Effector memory CD4-positive, alpha-beta T cell (primary cell): ENCODE results near the gene RCL1.

Source experiments
- DNase-seq, 3 donors: peaks; one replicate each; pipeline ENCODE4 v3.0.0-alpha.2; 2020
- H3K27ac ChIP-seq: 2 replicates; pipeline ENCODE4 v1.7.0; 2013; ENCODE audit warnings: mild to moderate bottlenecking, low read length, moderate library complexity; ENCODE audit not compliant: insufficient read depth, poor library complexity, severe bottlenecking
- H3K27me3 ChIP-seq: replicated peaks from 2 replicates; pipeline ENCODE4 v1.7.0; 2013; ENCODE audit warnings: mild to moderate bottlenecking, low read length; ENCODE audit not compliant: insufficient read depth, control insufficient read depth, poor library complexity, severe bottlenecking
- H3K36me3 ChIP-seq: 2 replicates; pipeline ENCODE4 v1.7.0; 2013; ENCODE audit warnings: mild to moderate bottlenecking, low read length, moderate library complexity; ENCODE audit not compliant: control insufficient read depth, insufficient read depth
- H3K4me1 ChIP-seq: 2 replicates; pipeline ENCODE4 v1.7.0; 2013; ENCODE audit warnings: low read length, mild to moderate bottlenecking; ENCODE audit not compliant: control insufficient read depth, insufficient read depth, poor library complexity, severe bottlenecking
- H3K4me3 ChIP-seq: 2 replicates; pipeline ENCODE4 v1.7.0; 2013; ENCODE audit warnings: low read length, low read depth, mild to moderate bottlenecking; ENCODE audit not compliant: insufficient read depth, poor library complexity, severe bottlenecking
- H3K9me3 ChIP-seq: 2 replicates; pipeline ENCODE4 v1.7.0; 2013; ENCODE audit warnings: mild to moderate bottlenecking, low read length, moderate library complexity; ENCODE audit not compliant: control insufficient read depth

RCL1 gene

DNA sequence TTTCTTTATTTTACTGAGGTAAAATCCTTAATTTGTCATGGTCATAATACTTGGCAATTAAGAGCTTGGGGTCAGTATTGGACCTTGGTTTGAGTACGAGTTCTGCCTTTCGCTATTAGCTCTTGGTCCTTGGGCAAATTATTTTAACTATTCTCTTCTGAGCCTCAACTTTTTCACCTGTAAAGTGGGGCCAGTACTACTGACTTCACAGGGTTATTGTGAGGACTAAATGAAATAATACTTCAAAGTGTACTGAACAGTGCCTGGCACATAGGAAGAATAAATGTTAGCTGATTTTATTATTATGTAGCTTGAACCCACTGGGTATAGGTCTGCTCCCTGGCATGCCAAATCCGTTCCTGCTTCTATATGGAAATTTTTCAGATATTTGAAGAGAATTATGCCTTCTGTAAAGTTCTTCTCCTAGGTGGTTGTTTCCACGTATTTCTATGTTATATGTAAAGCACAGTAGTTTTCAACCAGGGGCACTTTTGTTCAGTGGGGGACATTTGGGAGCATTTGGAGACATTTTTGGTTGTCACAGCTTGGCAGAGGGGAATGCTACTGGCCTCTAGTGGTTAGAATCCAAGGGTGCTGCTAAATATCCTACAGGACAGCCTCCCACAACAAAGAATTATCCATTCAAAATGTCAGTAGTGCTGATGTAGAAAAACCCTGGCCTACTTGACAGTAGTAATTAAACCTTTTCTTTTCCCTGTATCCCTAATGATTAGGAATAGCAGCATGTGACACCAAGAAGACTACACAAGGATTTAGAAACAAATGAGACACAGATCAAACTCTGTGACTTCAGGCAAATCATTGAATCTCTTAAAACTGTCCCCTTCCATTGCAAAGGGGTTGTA, 4.5 kb downstream of the RCL1 start:
- Histone ChIP-seq H3K36me3 (no peaks in the 10 kb centered on the region), H3K9me3 (no peaks in the 10 kb centered on the region), H3K27ac (no peak overlapping the region), H3K27me3 (no peaks in the 10 kb centered on the region), H3K4me1 (peaks cover 3% of the 10 kb centered on the region), H3K4me3 (no peak overlapping the region)
- no peak for DNase-seq

DNA sequence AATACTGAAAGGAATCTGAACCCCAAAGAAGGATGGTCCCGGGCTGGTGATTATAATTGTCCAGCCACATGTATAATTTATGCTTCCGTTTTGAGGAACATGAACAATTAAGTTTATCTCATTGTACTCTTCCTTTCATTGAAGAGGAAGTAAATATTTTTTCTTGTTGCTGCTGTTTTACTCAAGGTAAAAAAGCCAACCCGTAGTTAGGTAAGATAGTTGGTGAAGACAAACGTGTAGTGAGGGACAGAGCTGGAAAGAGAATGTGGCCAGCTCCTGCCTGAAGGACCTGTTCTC, 5.1 kb downstream of the RCL1 start:
- no peak for DNase-seq
- H3K36me3 ChIP-seq = no peaks in the 10 kb centered on the region
- no peak overlapping the region for H3K4me3 ChIP-seq
- H3K9me3 ChIP-seq = no peaks in the 10 kb centered on the region
- H3K27me3 ChIP-seq = no peaks in the 10 kb centered on the region
- no peak overlapping the region for H3K27ac ChIP-seq
- H3K4me1 ChIP-seq = peaks cover 3% of the 10 kb centered on the region

DNA sequence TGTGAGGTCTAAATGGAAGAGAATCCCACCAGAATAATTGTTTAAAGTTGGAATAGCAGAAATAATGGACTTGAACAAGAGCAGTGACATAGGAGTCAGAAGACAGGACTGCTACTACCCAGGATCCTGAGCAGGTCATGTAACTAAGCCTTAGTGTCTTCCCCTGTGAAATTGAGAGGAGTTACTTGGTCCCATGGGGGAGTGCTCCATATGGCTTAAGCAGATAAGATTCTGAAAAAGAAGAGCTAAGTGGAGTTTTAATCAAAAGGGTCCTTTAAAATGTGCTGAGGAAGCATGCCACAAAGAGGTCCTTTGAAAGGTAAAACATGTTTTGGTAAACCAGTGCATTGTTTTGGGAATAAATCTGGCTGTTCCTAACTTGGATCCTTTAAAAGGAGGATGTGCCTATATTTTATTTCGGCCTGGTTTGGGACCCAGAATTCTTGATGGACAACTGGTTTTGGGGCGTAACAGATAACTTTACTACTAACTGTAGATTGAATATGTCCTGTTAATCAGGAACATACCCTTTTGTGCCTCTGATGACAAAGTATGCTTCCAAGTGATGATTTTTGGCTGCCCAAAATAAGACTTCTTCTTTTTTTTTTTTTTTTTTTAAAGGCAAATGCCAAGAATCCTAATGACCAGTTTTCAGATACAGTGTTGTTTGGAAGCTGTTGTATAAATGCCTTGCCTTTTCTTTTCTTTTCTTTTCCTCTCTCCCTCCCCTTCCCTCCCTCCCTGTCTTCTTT, 5.7 kb downstream of the RCL1 start:
- H3K27ac ChIP-seq = no peak overlapping the region

DNA sequence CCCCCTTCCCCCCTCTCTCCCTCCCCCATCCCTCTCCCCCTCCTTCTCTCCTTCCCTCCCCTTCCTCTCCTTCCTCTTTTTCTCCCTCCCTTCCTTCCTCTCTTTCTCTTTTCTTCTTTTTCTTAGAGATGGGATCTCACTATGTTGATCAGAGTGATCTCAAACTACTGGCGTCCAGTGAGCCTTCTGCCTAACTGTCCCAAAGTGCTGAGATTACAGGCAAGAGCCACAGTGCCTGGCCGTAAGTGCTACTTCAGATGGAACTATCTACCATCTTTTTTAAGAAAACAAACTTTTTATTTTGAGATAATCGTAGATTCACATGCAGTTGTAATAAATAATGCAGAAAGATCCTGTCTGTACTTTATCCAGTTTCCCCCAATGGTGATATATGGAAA, 6.3 kb downstream of the RCL1 start:
- Histone ChIP-seq H3K4me3 (no peak overlapping the region), H3K27me3 (no peaks in the 10 kb centered on the region), H3K27ac (no peak overlapping the region), H3K4me1 (no peaks in the 10 kb centered on the region), H3K36me3 (no peaks in the 10 kb centered on the region), H3K9me3 (no peaks in the 10 kb centered on the region)
- no peak for DNase-seq

More for the DNA sequence above, 5.7 kb downstream of the RCL1 start:
- Histone ChIP-seq H3K9me3 (no peaks in the 10 kb centered on the region), H3K36me3 (no peaks in the 10 kb centered on the region), H3K27me3 (no peaks in the 10 kb centered on the region), H3K4me3 (no peak overlapping the region), H3K4me1 (peaks cover 3% of the 10 kb centered on the region)
- DNase-seq = no peak

DNA sequence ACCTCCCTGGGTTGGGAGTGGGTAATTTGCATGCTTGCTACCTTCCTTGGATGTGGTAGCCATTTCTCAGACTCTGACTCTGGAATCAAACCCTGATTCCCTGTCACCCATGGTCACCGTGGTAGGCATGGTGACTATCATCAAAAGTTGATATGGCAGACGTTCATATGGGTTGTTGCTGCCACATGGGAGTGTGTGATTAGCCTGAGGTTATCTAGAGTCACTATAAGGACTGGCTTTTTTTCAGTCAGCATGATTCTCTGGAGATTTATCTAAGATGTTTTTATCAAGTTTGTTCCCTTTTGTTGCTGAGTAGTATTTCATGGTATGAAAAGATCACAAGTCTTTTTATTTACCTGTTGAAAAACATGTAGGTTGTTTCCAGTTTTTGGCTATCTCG, 7.0 kb downstream of the RCL1 start:
- Histone ChIP-seq H3K27ac (no peak overlapping the region), H3K4me3 (no peak overlapping the region), H3K36me3 (peaks cover 2% of the 10 kb centered on the region), H3K4me1 (no peaks in the 10 kb centered on the region), H3K9me3 (no peaks in the 10 kb centered on the region), H3K27me3 (no peaks in the 10 kb centered on the region)
- DNase-seq = no peak

- no peaks in the 10 kb centered on the region for H3K9me3 ChIP-seq
- no peaks in the 10 kb centered on the region for H3K4me1 ChIP-seq
- H3K27me3 ChIP-seq = no peaks in the 10 kb centered on the region
- H3K4me3 ChIP-seq = no peak overlapping the region
- H3K27ac ChIP-seq = no peak overlapping the region
- H3K36me3 ChIP-seq = peaks cover 3% of the 10 kb centered on the region
- no peak for DNase-seq
These were observed 8.4 kb downstream of the RCL1 start for GRCh38 chr9:4801156-4801555.

DNA sequence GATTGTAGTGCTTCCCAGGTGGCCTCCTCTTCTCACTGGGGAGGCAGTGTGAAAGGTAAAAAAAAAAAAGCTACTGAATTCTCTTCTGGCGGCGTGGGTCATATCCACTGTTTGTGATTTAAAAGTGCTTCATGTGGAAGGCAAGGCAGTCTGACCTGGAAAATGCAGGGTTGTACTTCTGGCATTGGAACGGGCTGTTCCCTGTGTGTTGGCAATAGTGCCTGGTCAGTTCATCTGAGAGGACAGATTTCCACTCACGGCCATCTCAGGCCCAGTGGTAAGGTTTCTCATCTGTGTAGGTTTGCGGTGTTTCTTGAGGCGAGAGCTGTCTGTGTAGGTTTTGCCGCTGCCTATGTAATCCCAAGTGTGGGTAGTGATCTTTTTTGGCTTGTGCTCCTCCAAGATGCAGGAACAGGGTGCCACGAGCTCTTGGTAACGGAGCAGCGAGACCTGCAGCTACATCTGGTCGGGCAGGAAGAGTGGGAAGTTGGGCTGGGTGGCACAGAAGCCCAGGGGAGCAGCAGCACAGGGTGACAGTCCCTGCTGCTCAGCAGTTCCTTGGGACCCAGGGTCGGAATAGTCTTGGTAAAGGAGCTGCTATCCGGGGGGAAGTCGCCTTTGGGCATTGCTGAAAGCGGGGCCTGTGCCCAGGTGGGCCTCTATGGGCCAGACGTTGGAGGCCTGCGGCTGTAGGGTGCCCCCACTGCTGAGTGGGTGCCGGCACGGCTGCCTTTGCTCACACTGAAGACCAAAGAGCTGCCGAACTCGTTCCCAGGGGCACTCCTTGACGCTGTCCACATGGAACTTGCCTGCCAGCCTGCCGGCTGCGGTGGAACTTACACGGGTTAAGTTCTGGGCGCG, 11.2 kb downstream of the RCL1 start:
- no peak overlapping the region for H3K4me3 ChIP-seq
- no peaks in the 10 kb centered on the region for H3K4me1 ChIP-seq
- no peak overlapping the region for H3K27ac ChIP-seq
- no peaks in the 10 kb centered on the region for H3K27me3 ChIP-seq
- DNase-seq = no peak
- H3K36me3 ChIP-seq = peaks cover 3% of the 10 kb centered on the region
- no peaks in the 10 kb centered on the region for H3K9me3 ChIP-seq

GRCh38 chr9:4804531-4805016, 11.8 kb downstream of the RCL1 start:
- Histone ChIP-seq H3K9me3 (no peaks in the 10 kb centered on the region), H3K4me1 (no peaks in the 10 kb centered on the region), H3K4me3 (no peak overlapping the region), H3K27me3 (no peaks in the 10 kb centered on the region), H3K27ac (no peak overlapping the region), H3K36me3 (peaks cover 3% of the 10 kb centered on the region)
- DNase-seq = no peak

GRCh38 chr9:4805191-4805918, 12.6 kb downstream of the RCL1 start:
- H3K27ac ChIP-seq = no peak overlapping the region
- no peaks in the 10 kb centered on the region for H3K27me3 ChIP-seq
- no peaks in the 10 kb centered on the region for H3K9me3 ChIP-seq
- peaks cover 3% of the 10 kb centered on the region for H3K36me3 ChIP-seq
- H3K4me3 ChIP-seq = no peak overlapping the region
- H3K4me1 ChIP-seq = no peaks in the 10 kb centered on the region
- no peak for DNase-seq
